Measurements from ENCODE around the gene MEAK7. TPM values are rescaled to one million over a fixed set of nuclear protein-coding genes. Genes with fewer than 3 reads are reported as not detected.

MEAK7 gene
- total RNA-seq, 1 donor from 2014 or later, result 32.3 TPM

- Mint-ChIP-seq H3K9me3 (ENCODE audit: low read depth) (peaks cover under 1% of the 10 kb centered on the region), H3K36me3 (ENCODE audit: insufficient read depth) (peaks cover 18% of the 10 kb centered on the region), H3K4me1 (ENCODE audit: low read depth) (no peaks in the 10 kb centered on the region), H3K27ac (no peak overlapping the region), H3K27me3 (no peaks in the 10 kb centered on the region), H3K4me3 (ENCODE audit: low read depth) (no peak overlapping the region)
- peak; percentile 4 for DNase-seq (ENCODE audit: low spot score, unreplicated experiment)
- TF ChIP-seq CTCF (IDR thresholded peaks at IDR 0.05; ENCODE audit: unreplicated experiment), result no peak
Observed at GRCh38 chr16:84460406-84461028, 43.9 kb downstream of the MEAK7 start.

GRCh38 chr16:84459941-84460405, 44.5 kb downstream of the MEAK7 start:
- Mint-ChIP-seq H3K4me3 (ENCODE audit: low read depth) (no peak overlapping the region), H3K4me1 (ENCODE audit: low read depth) (no peaks in the 10 kb centered on the region), H3K27me3 (no peaks in the 10 kb centered on the region), H3K9me3 (ENCODE audit: low read depth) (no peaks in the 10 kb centered on the region), H3K36me3 (ENCODE audit: insufficient read depth) (peaks cover 17% of the 10 kb centered on the region), H3K27ac (no peak overlapping the region)
- no peak for TF ChIP-seq CTCF (IDR thresholded peaks at IDR 0.05; ENCODE audit: unreplicated experiment)
- DNase-seq (ENCODE audit: low spot score, unreplicated experiment), result peak; percentile 3

- Mint-ChIP-seq H3K4me3 (ENCODE audit: low read depth) (no peak overlapping the region), H3K36me3 (ENCODE audit: insufficient read depth) (peaks cover 14% of the 10 kb centered on the region), H3K27me3 (no peaks in the 10 kb centered on the region), H3K9me3 (ENCODE audit: low read depth) (no peaks in the 10 kb centered on the region), H3K4me1 (ENCODE audit: low read depth) (no peaks in the 10 kb centered on the region), H3K27ac (no peak overlapping the region)
- DNase-seq (ENCODE audit: low spot score, unreplicated experiment), result no peak
- no peak for TF ChIP-seq CTCF (IDR thresholded peaks at IDR 0.05; ENCODE audit: unreplicated experiment)
Observed at GRCh38 chr16:84459533-84459894, 44.9 kb downstream of the MEAK7 start.

GRCh38 chr16:84458606-84459532, 45.6 kb downstream of the MEAK7 start:
- Mint-ChIP-seq H3K4me3 (ENCODE audit: low read depth) (no peak overlapping the region), H3K36me3 (ENCODE audit: insufficient read depth) (peaks cover 11% of the 10 kb centered on the region), H3K9me3 (ENCODE audit: low read depth) (no peaks in the 10 kb centered on the region), H3K27me3 (no peaks in the 10 kb centered on the region), H3K27ac (no peak overlapping the region), H3K4me1 (ENCODE audit: low read depth) (no peaks in the 10 kb centered on the region)
- no peak for TF ChIP-seq CTCF (IDR thresholded peaks at IDR 0.05; ENCODE audit: unreplicated experiment)
- DNase-seq (ENCODE audit: low spot score, unreplicated experiment), result no peak

- Mint-ChIP-seq H3K27ac (no peak overlapping the region), H3K4me3 (ENCODE audit: low read depth) (no peak overlapping the region), H3K9me3 (ENCODE audit: low read depth) (no peaks in the 10 kb centered on the region), H3K36me3 (ENCODE audit: insufficient read depth) (peaks cover 4% of the 10 kb centered on the region), H3K4me1 (ENCODE audit: low read depth) (no peaks in the 10 kb centered on the region), H3K27me3 (no peaks in the 10 kb centered on the region)
- no peak for DNase-seq (ENCODE audit: low spot score, unreplicated experiment)
- TF ChIP-seq CTCF (IDR thresholded peaks at IDR 0.05; ENCODE audit: unreplicated experiment), result no peak
Observed at GRCh38 chr16:84455031-84455430, 49.4 kb downstream of the MEAK7 start.

Other genes with a start within 250 kb of the MEAK7 start
- 0.09 and 0.24 TPM in 2 replicates for gene WFDC1, start 209.8 kb downstream of the MEAK7 start, total RNA-seq
- 6.8 and 10.8 TPM in 2 replicates for gene ATP2C2, start 136.1 kb downstream of the MEAK7 start, total RNA-seq
- gene COTL1, start 113.4 kb upstream of the MEAK7 start, total RNA-seq, result 37.6 and 40.6 TPM in 2 replicates
- 43.2 and 46.7 TPM in 2 replicates for gene KLHL36, start 143.9 kb upstream of the MEAK7 start, total RNA-seq
- gene USP10, start 195.3 kb upstream of the MEAK7 start, total RNA-seq, result 124 and 139 TPM in 2 replicates

Measured in progenitor cell of endocrine pancreas (in vitro differentiated cells).